Muscle of arm (tissue), 12 donors: ENCODE measurements around the gene KCMF1. TPM values are rescaled to one million over a fixed set of nuclear protein-coding genes. Genes with fewer than 3 reads are reported as not detected.

Experiments
- DNase-seq: peaks from one replicate; pipeline ENCODE4 v3.0.0-alpha.2; 2013
- polyA plus RNA-seq, 12 donors: library from polyadenylated mRNA; unstranded; fragments of 120-200 nt; gene quantifications; one replicate each; pipeline ENCODE4 v1.2.1, GENCODE V29; 2013; ENCODE audit not compliant: insufficient read length in 12 of 12

Gene KCMF1
- polyA plus RNA-seq, 12 donors = 30.6 to 57.6 (median 47.4) TPM; not detected in 1

GRCh38 chr2:84947010-84947593 is 23.9 kb upstream of the KCMF1 start:
- no peak for DNase-seq

GRCh38 chr2:84953535-84953934 is 17.4 kb upstream of the KCMF1 start:
- DNase-seq = no peak

DNA sequence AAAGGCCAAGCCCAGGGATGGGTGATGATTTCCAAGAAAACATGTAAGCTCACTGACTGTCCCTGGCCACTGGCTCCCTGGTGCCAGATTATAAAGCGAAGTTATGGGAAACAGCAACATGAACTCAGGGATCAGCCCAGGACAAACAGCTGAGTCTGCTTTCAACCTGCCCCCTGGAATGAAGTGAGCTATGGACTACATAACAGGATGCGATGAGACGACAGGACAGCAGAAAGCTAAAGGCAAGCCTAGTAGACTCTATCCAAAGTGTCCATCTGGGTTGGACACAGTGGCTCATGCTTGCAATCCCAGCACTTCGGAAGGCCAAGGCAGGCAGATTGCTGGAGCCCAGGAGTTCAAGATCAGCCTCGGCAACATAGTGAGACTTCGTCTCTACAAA is 16.6 kb upstream of the KCMF1 start:
- no peak for DNase-seq

DNA sequence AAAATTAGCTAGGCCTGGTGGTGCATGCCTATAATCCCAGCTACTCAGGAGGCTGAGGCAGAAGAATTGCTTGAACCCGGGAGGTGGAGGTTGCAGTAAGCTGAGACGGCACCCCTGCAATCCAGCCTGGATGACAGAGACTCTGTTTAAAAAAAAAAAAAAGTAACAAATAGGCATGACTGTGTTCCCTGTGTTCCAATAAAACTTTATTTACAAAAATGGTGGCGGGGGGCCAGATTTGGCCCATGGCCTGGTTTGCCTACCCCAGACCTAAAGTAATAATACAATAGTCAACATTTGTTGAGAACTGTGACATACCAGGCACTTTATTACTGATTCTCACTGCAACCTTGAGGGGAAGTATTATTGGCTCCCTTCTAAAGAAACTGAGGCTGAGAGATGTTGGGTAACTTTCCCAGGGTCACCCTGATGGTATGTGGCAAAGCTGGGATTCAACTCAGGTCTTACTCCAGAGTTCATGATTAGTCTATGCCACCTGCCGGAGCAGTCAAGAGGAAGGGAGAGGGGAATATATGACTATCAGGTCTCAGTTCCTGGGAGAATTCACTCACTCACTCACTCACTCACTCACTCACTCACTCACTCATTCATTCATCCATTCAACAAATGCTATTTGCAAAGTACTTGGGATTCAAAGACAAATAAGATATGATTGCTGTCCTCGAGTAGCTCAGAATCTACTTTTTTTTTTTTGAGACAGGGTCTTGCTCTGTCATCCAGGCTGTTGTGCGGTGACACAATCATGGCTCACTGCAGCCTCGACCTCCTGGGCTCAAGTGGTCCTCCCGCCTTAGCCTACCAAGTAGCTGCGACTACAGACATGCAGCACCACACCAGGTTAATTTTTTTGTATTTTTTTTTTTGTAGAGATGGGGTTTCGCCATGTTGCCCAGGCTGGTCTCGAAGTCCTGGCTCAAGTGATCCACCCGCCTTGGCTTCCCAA is 14.3 kb upstream of the KCMF1 start:
- DNase-seq = no peak

DNA sequence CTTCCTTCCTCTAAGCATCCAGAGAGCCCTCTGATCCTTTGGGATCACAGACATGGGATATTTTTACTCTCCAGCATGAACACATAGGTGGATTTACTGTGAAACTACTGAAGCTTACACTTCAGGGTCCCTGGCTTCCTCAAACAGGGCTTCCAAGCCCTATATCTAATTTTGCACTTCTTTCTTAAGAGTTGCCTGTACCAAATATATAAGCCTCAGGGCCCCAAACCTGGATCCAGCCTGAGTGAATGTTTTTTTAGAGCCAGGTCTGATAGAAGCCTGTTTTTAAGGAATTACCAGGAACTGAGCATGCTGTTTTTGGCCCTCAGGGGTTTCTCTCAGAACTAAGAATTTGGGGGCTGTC is 13.2 kb upstream of the KCMF1 start:
- DNase-seq = no peak

DNA sequence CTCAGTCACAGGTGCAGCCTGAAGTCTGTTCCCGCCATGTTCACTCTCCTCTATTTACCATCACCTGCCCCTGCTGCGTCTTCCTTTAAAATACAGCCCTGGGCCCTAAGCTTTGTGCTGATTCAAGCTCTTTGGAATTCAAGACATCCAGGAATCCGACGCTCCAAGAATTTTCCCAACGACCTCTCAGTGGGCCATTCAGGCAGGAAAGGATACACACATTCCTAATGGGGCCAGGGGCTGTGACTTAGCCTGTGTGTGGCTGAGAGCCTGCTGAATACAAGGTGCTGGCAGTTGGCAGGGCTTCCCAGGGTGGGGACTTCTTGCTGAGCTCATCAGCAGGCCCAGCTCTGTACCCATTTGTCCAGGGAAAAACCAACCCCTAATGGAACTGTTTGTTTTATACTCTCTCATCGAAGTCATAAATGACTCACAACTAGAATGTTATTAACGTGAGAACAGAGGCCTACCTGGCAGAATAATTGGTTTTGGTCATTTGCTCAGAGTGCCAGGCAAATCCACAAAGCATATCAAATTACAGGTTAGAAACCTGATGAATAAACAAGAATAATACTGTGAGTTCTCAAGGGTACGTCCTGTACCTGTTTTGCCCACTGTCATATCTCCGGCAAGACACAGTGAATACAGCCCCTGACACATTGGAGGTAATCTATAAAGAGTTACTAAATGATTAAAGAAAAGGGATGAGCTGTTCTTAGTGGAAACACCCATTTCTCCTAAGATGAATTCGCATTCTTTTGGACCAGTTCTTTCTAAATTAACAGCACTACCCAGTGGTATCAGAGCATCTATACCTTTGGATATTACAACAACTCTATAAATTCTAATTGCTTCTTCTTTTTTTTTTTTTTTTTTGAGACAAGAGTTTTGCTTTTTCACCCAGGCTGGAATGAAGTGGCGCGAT is 12.6 kb upstream of the KCMF1 start:
- DNase-seq = no peak

DNA sequence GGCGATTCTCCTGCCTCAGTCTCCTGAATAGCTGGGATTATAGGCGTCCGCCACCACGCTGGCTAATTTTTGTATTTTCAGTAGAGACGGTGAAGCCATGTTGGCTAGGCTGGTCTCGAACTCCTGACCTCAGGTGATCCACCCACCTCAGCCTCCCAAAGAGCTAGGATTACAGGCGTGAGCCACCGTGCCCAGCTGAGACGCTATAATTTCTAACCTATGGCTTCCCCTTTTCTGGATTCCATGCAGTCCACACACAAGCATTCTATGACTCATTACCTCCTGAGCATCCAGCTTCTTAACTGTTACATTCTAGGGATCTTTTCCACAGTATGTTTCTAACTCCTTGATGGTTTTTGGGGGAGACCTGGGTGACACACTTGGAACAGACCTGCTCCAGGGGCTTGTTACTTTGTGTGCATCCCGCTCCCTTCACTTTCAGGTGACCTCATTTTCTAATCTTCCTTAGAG is 11.8 kb upstream of the KCMF1 start:
- DNase-seq = no peak

GRCh38 chr2:84959566-84960506 is 11.1 kb upstream of the KCMF1 start:
- DNase-seq = no peak

DNA sequence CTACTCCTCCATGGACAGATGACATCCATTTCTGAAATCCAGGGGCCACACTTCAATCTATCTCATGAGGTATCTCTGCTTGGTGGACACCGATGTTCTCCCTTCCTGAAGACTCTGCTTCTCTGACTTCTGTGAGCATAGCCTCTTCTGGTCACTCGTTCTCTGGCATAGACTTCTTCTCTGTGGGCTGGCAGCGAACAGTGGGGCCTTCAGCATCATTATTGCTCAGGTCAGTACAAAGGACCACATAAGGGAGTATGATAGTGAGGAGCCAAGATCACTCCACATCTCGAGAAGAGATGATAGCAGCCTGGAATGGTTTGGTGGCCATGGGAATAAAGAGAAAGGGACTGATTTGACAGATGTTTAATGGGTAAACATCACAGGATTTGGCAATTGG is 8.0 kb upstream of the KCMF1 start:
- no peak for DNase-seq

- DNase-seq = no peak
Measured at GRCh38 chr2:84963323-84963691, 7.7 kb upstream of the KCMF1 start.

GRCh38 chr2:84963692-84964405 is 7.1 kb upstream of the KCMF1 start:
- DNase-seq = no peak

DNA sequence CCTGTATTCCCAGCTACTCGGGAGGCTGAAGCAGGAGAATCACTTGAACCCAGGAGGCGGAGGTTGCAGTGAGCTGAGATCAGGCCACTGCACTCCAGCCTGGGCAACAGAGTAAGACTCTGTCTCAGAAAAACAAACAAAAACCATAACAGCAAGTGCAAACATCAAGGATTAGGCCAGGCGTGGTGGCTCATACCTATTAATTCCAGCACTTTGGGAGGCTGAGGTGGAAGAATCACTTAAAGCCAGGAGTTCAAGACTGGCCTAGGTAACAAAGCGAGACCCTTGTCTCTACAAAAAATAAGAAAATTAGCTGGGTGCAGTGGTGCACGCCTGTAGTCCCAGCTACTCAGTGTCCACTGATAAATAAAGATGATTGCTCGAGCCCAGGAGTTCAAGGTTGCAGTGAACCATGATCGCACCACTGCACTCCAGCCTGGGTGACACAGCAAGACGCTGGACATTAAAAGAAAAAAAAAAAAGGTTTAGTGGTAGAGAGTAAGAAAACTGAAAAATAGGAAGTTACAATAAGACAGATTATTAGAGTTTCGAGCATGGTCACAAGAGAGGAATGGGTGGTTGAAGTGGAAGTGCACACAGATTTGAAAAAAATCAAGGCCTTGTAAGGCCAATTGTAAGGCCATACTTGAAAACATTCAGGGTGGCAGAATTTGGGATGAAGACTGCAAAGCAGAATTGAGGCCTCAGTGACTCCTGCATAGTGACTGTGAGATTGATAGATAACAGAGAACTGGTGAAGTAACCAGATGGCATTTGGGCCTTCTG is 6.4 kb upstream of the KCMF1 start:
- DNase-seq = no peak

DNA sequence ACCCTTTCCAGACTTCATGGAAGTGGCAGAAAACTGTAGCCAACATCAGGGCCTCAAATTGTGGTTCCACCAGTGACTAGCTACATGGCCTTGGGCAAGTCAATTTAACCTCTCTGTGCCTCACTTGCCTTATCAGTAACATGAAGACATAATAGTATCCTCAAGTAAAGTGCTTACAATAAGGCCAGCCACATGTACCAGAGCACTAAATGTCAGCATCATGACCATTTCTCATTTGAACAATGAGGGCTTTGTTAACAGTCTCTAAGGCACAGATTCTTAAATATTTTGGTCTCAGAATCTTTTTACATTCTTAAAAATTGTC is 5.8 kb upstream of the KCMF1 start:
- DNase-seq = no peak

DNA sequence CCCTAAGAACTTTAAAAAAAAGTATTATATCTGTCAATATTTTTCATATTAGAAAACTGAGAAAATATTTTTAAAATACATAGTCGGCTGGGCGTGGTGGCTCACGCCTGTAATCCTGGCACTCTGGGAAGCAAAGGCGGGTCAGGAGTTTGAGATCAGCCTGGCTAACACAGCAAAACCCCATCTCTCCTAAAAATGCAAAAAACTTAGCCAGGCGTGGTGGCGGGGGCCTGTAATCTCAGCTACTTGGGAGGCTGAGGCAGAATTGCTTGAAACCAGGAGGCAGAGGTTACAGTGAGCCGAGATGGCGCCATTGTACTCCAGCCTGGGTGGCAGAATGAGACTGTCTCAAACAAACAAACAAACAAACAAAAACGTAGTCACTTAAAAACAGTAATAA is 5.1 kb upstream of the KCMF1 start:
- DNase-seq = no peak

DNA sequence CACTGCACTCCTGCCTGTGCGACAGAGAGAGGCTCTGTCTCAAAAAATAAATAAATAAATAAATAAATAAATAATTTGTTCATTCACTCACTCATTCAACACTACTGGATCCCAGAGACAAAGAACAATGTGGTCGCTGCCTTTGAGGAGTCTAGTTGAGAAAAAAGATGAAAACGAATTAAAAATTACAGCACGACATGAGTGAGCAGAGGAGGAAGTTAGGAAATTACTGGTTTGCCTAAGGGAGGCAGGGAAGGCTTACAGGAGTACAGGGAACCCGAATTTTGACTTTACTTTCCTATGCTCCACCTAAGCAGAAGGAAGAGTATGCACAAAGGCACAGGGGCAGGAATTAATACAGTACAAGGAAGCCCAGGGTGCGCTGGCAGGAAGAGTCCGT is 4.2 kb upstream of the KCMF1 start:
- DNase-seq = no peak

DNA sequence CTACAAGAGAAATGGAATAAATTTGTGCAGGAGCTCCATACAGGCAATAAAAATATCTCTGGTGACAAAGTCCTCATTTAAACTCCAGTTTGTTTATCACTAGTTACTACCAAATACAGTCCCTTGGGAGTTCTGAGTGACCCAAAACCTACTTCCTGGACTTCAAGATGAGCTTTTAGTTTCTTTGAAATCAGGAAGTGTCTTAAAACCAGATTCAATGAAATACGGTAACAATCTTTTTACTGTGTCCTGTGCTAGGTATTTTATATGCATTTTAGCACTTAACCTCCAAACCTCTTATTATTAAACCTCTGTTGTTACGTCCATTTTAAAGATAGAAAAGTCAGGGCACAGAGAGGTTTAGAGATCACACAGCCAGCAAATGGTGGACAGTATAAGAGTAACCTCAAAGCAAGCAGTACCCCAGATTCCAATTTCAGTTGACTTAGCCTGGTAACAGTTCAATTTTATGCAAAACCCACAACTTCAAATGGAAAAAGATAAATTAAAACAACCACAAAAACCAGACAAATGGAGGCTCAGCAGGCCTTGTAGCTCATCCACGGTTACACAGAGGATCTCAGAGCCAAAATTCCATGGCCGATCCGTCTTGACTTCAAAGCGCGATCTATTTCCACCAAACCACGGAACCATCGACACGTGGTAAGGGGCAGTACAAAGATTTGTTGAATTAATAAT is 1.3 kb upstream of the KCMF1 start:
- DNase-seq = no peak

DNA sequence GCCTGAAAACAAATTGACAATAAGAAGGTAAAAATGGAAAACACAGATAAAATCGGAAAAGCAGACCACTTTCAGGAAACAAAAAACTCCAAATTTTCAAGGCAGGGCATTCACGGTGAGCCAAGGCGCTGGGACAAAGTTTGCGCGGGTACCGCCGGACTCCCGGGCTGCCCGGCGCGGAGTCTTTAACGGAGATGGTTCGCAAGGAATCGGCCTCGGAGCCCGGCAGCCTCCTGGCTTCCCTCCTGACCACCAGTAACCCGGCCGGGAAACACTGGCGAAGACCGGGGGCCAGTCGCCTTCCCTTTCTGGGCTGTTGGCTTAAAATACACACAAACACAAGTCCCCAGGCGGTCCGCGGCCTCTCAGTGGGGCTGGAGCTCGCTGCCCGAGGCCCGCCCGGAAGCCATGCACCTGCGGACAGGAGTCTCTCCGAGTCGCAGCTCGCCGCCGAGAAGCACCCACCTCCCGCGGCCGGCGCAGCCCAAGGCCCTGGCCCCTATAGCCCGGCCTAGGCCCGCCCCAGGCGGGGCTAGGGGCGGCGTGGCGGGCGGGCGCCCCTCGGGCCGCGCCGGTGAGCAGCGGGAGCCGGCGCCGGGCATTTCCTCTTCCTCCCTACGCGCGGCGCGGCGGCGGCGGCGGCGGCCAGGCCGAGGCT is 622 bp upstream of the KCMF1 start:
- DNase-seq = peak; percentile 59

DNA sequence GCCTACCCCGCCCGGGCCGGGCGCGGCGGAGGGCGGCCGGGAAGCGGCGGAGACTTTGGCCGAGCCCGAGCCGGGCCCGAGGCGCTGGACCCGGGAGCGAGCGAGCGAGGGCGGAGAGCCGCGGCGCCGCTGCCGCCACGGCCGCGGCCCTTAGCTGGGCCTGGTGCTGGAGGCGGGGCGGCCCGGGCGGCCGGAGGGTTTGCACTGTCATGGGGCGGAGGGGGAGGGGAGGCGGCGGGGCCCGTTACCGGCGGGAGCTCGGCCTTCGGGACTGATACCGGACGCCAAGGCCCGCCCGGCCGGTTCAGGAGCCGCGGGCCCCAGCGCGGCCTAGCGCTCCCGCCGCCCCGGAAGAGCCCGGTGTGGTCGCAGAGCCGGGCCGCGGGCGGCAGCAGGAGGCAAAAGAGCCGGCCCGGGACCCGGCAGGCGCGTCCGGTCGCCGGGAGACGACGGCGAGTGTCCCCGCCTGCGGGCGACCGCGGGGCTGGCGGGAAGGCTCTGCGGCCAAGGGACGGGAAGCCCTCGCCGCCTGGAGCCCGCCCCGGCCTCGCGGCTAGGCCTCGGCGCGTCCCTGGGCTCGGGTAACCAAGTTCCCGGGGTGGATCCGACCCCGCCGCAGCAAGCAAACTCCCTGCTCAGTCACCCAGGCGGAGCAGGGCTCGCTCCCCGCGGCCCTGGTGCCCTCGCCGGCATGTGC is 697 bp downstream of the KCMF1 start:
- no peak for DNase-seq
